ENCODE data around the gene ARHGEF2.
A peak's percentile ranks its signal among the peaks of the same experiment; 100 is the strongest.

DNA sequence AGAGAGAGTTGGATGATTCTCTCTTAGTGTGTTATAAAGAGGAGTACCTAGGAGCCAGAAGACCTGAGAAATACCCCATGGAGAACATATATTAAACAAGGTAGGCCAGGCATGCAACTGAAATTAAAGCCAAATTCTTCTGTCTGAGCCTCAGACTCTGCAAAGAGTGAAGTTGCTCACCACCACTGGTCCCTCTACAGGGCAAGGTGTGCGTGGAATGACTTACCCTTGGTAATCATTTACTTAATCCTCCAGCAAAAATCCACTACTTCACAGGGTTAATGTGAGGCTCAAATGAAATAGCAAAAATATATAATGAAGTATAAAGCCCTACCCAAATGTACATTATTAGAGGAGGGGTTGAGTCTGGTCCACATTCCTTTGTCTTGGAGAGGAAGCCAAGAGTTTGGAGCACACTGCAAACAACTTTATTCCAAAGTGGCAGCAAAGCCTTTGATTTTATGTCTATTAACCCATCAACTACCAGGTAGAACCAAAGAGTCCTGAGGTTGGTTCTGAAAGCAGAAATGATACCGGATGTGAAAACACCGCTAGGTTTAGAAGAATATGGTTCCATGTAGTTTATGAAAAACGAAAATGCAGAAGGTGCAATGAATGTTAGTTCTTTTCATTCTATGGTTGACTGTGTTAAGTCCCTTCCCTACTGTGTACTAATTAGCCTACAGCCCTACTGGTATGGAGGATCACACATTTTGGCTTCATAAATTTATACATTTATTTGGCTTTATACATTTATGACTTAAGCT lies 33.9 kb upstream of the ARHGEF2 start:
- TF ChIP-seq CTCF (conservative IDR thresholded peaks at IDR 0.05; ENCODE audit: low read length) (0 out of 2 replicates have a peak, but pooled peaks have one; percentile 9), EZH2phosphoT487 (IDR thresholded peaks at IDR 0.05; ENCODE audit: borderline replicate concordance) (no peak)
